ENCODE data around the gene SLC41A3. TPM values are rescaled to one million over a fixed set of nuclear protein-coding genes. Genes with fewer than 3 reads are reported as not detected.

Gene SLC41A3
- total and polyA plus RNA-seq, 4 donors = 9.3 to 19.8 (median 12.7) TPM

GRCh38 chr3:126060613-126061145 is 23.2 kb downstream of the SLC41A3 start:
- H3K36me3 ChIP-seq (ENCODE audit: control insufficient read depth in 4 of 4, insufficient read depth in 3 of 4, low read depth in 1 of 4, low read length in 3 of 4) = no peaks in the 10 kb centered on the region
- no peaks in the 10 kb centered on the region for H3K27me3 ChIP-seq (ENCODE audit: control insufficient read depth in 4 of 4, insufficient read depth in 4 of 4, low read length in 3 of 4)
- DNase-seq (ENCODE audit: low spot score) = no peak
- no peaks in the 10 kb centered on the region for H3K9me3 ChIP-seq (ENCODE audit: control insufficient read depth in 4 of 4, low read length in 3 of 4)
- no peak overlapping the region for H3K27ac ChIP-seq (ENCODE audit: low read depth in 1 of 2, low read length in 2 of 2)
- 95% methylated on average over 7 of the region's 7 CpGs for WGBS
- TF ChIP-seq TAF1 (conservative IDR thresholded peaks at IDR 0.05) = no peak
- TF ChIP-seq CTCF (IDR thresholded peaks at IDR 0.05; ENCODE audit: low read depth, low read length, missing input control) = no peak
- TF ChIP-seq REST (IDR thresholded peaks at IDR 0.05) = no peak
- TF ChIP-seq EGR1 (IDR thresholded peaks at IDR 0.05; ENCODE audit: low read depth in 2 of 2) = no peak
- TF ChIP-seq SP1 (IDR thresholded peaks at IDR 0.05) = no peak
- TF ChIP-seq JUND (IDR thresholded peaks at IDR 0.05) = no peak
- no peak for TF ChIP-seq HNF4A (conservative IDR thresholded peaks at IDR 0.05)
- no peak for TF ChIP-seq HNF4G (IDR thresholded peaks at IDR 0.05)
- no peaks in the 10 kb centered on the region for H3K4me1 ChIP-seq (ENCODE audit: control insufficient read depth in 4 of 4, insufficient read depth in 4 of 4, low read length in 3 of 4)
- H3K4me3 ChIP-seq (ENCODE audit: low read depth in 1 of 3, low read length in 3 of 3) = no peak overlapping the region
- no peak overlapping the region for H3K9ac ChIP-seq (ENCODE audit: low read depth in 1 of 2, low read length in 2 of 2)

- 81% methylated on average over 7 of the region's 7 CpGs for WGBS
- Histone ChIP-seq H3K27me3 (ENCODE audit: control insufficient read depth in 4 of 4, insufficient read depth in 4 of 4, low read length in 3 of 4) (no peaks in the 10 kb centered on the region), H3K9me3 (ENCODE audit: control insufficient read depth in 4 of 4, low read length in 3 of 4) (no peaks in the 10 kb centered on the region), H3K36me3 (ENCODE audit: control insufficient read depth in 4 of 4, insufficient read depth in 3 of 4, low read depth in 1 of 4, low read length in 3 of 4) (no peaks in the 10 kb centered on the region), H3K9ac (ENCODE audit: low read depth in 1 of 2, low read length in 2 of 2) (no peak overlapping the region), H3K4me1 (ENCODE audit: control insufficient read depth in 4 of 4, insufficient read depth in 4 of 4, low read length in 3 of 4) (no peaks in the 10 kb centered on the region), H3K27ac (ENCODE audit: low read depth in 1 of 2, low read length in 2 of 2) (no peak overlapping the region), H3K4me3 (ENCODE audit: low read depth in 1 of 3, low read length in 3 of 3) (no peak overlapping the region)
- no peak for TF ChIP-seq CTCF (IDR thresholded peaks at IDR 0.05; ENCODE audit: low read depth, low read length, missing input control)
- no peak for TF ChIP-seq ATF3 (IDR thresholded peaks at IDR 0.05)
- TF ChIP-seq HNF4G (IDR thresholded peaks at IDR 0.05) = no peak
- no peak for TF ChIP-seq SP1 (IDR thresholded peaks at IDR 0.05)
- no peak for TF ChIP-seq FOXA1 (IDR thresholded peaks at IDR 0.05)
- TF ChIP-seq RXRA (IDR thresholded peaks at IDR 0.05) = no peak
- no peak for TF ChIP-seq YY1 (IDR thresholded peaks at IDR 0.05)
- no peak for TF ChIP-seq HNF4A (conservative IDR thresholded peaks at IDR 0.05)
- TF ChIP-seq EGR1 (IDR thresholded peaks at IDR 0.05; ENCODE audit: low read depth in 2 of 2) = no peak
- no peak for TF ChIP-seq ZBTB33 (IDR thresholded peaks at IDR 0.05)
- no peak for TF ChIP-seq JUND (IDR thresholded peaks at IDR 0.05)
- TF ChIP-seq TAF1 (conservative IDR thresholded peaks at IDR 0.05) = no peak
- no peak for TF ChIP-seq REST (IDR thresholded peaks at IDR 0.05)
- TF ChIP-seq GABPA (IDR thresholded peaks at IDR 0.05 in 1 of 2, conservative IDR thresholded peaks at IDR 0.05 in 1 of 2) = no peak
- no peak for TF ChIP-seq MAX (IDR thresholded peaks at IDR 0.05)
- TF ChIP-seq FOXA2 (IDR thresholded peaks at IDR 0.05) = no peak
- TF ChIP-seq NR2F2 (IDR thresholded peaks at IDR 0.05) = no peak
- no peak for DNase-seq (ENCODE audit: low spot score)
These were observed 25.3 kb downstream of the SLC41A3 start for GRCh38 chr3:126058666-126059065.

Data from liver (tissue), 9 donors.